ENCODE measurements around the gene CCDC24.
A peak's percentile ranks its signal among the peaks of the same experiment; 100 is the strongest.

The CCDC24 gene

GRCh38 chr1:43970911-43971310 lies 20.5 kb upstream of the CCDC24 start:
- no peak for DNase-seq (ENCODE audit: low read depth)
- TF ChIP-seq CTCF (conservative IDR thresholded peaks at IDR 0.05; ENCODE audit: low read depth, low read length), result no peak
- no peak overlapping the region for H3K4me3 ChIP-seq (ENCODE audit: low read length)

GRCh38 chr1:43971336-43971980 lies 19.9 kb upstream of the CCDC24 start:
- TF ChIP-seq CTCF (conservative IDR thresholded peaks at IDR 0.05; ENCODE audit: low read depth, low read length), result no peak
- no peak overlapping the region for H3K4me3 ChIP-seq (ENCODE audit: low read length)
- DNase-seq (ENCODE audit: low read depth), result no peak

- H3K4me3 ChIP-seq (ENCODE audit: low read length), result peak overlapping the region; percentile 84
- DNase-seq (ENCODE audit: low read depth), result no peak
- TF ChIP-seq CTCF (conservative IDR thresholded peaks at IDR 0.05; ENCODE audit: low read depth, low read length), result no peak
These were observed 17.4 kb upstream of the CCDC24 start for GRCh38 chr1:43973981-43974442.

GRCh38 chr1:43974443-43975248 lies 16.8 kb upstream of the CCDC24 start, which contains the start of gene ATP6V0B:
Gene ATP6V0B, plus strand, starts transcription at chr1:43974960. Its CDS starts 81 bp downstream, at chr1:43975041.
- peak within 1 kb of the TSS; percentile 84 for H3K4me3 ChIP-seq (ENCODE audit: low read length)
- no peak for TF ChIP-seq CTCF (conservative IDR thresholded peaks at IDR 0.05; ENCODE audit: low read depth, low read length)
- peak; percentile 68 for DNase-seq (ENCODE audit: low read depth)

- TF ChIP-seq CTCF (conservative IDR thresholded peaks at IDR 0.05; ENCODE audit: low read depth, low read length), result no peak
- peak overlapping the region; percentile 84 for H3K4me3 ChIP-seq (ENCODE audit: low read length)
- no peak for DNase-seq (ENCODE audit: low read depth)
These were observed 16.0 kb upstream of the CCDC24 start for GRCh38 chr1:43975249-43975961.

GRCh38 chr1:43976045-43976444 lies 15.4 kb upstream of the CCDC24 start:
- peak overlapping the region; percentile 84 for H3K4me3 ChIP-seq (ENCODE audit: low read length)
- DNase-seq (ENCODE audit: low read depth), result no peak
- no peak for TF ChIP-seq CTCF (conservative IDR thresholded peaks at IDR 0.05; ENCODE audit: low read depth, low read length)

Data from retinal pigment epithelial cell (primary cell).